Thymus (tissue), 11 donors: ENCODE results near the gene ZNF83. TPM values are rescaled to one million over a fixed set of nuclear protein-coding genes. Genes with fewer than 3 reads are reported as not detected.
"Not testable (repeated sequence)": the region's sequence is repeated elsewhere in the genome, so short reads cannot be mapped to it uniquely, and the experiment has no call there.

Source experiments
- DNase-seq, 9 donors: peaks; one replicate each; pipeline ENCODE4 v3.0.0-alpha.2; 2013; ENCODE audit warnings: low spot score in 9 of 9, low read depth in 6 of 9, missing footprints in 1 of 9
- H3K27ac ChIP-seq, 2 donors: one replicate each; pipeline ENCODE4 v1.5.1; 2013; ENCODE audit warnings: control low read depth in 1 of 2, low read depth in 1 of 2, low read length in 1 of 2, mild to moderate bottlenecking in 1 of 2, moderate library complexity in 1 of 2
- H3K27me3 ChIP-seq, 2 donors: one replicate each; pipeline ENCODE4 v1.5.1; 2013; ENCODE audit warnings: low read length in 1 of 2; ENCODE audit not compliant: control insufficient read depth in 2 of 2, insufficient read depth in 1 of 2
- H3K36me3 ChIP-seq, 2 donors: one replicate each; pipeline ENCODE4 v1.5.1; 2013; ENCODE audit warnings: low read length in 1 of 2, mild to moderate bottlenecking in 1 of 2, moderate library complexity in 1 of 2; ENCODE audit not compliant: control insufficient read depth in 2 of 2, insufficient read depth in 2 of 2
- H3K4me1 ChIP-seq, 2 donors: one replicate each; pipeline ENCODE4 v1.5.1; 2013; ENCODE audit warnings: low read length in 2 of 2; ENCODE audit not compliant: control insufficient read depth in 2 of 2, insufficient read depth in 2 of 2
- H3K4me3 ChIP-seq, 2 donors: one replicate each; pipeline ENCODE4 v1.5.1; 2013; ENCODE audit warnings: low read length in 2 of 2, control low read depth in 1 of 2, mild to moderate bottlenecking in 1 of 2
- H3K9me3 ChIP-seq, 2 donors: one replicate each; pipeline ENCODE4 v1.5.1; 2013; ENCODE audit warnings: low read length in 1 of 2, mild to moderate bottlenecking in 1 of 2; ENCODE audit not compliant: control insufficient read depth in 2 of 2, insufficient read depth in 1 of 2
- WGBS: extraction: QIAGEN DNeasy Blood & Tissue Kit; methylation state at CpG from one replicate; pipeline ENCODE4 v1.1.7; 2013; 5-methylcytosine and 5-hydroxymethylcytosine counted together
- polyA plus RNA-seq: library from polyadenylated mRNA; stranded (reverse); fragments of 200-250 nt; gene quantifications from one replicate; pipeline ENCODE4 v1.2.3, GENCODE V29; 2013
- total RNA-seq: library from RNA; stranded (reverse); fragments of 120-200 nt; gene quantifications from one replicate; pipeline ENCODE4 v1.2.4, GENCODE V29; 2013
- donor health status: healthy.

ZNF83 gene
- total and polyA plus RNA-seq, 2 donors, result 29.6 to 150 TPM

DNA sequence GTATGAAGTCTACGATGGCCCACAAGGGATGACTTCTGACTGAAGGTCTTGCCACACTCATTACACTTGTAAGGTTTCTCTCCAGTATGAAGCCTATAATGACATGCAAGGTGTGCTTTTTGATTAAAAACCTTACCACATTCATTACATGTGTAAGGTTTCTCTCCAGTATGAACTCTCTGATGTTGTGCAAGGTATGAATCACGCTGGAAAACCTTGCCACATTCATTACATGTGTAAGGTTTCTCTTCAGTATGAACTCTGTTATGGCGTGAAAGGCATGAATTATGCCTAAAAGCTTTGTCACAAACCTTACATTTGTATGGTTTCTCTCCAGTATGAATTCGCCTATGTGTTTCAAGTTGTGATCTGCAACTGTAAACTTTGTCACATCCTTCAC, 15.0 kb upstream of the ZNF83 start:
- 99% methylated on average over 4 of the region's 4 CpGs for WGBS
- H3K27ac ChIP-seq, result no peak overlapping the region
- peaks cover 1 to 5% of the 10 kb centered on the region in 2 donors for H3K9me3 ChIP-seq
- DNase-seq, result no peak
- no peak overlapping the region for H3K4me3 ChIP-seq
- peaks cover 33 to 51% of the 10 kb centered on the region in 2 donors for H3K36me3 ChIP-seq
- H3K27me3 ChIP-seq, result no peaks in the 10 kb centered on the region
- H3K4me1 ChIP-seq, result no peaks in the 10 kb centered on the region

DNA sequence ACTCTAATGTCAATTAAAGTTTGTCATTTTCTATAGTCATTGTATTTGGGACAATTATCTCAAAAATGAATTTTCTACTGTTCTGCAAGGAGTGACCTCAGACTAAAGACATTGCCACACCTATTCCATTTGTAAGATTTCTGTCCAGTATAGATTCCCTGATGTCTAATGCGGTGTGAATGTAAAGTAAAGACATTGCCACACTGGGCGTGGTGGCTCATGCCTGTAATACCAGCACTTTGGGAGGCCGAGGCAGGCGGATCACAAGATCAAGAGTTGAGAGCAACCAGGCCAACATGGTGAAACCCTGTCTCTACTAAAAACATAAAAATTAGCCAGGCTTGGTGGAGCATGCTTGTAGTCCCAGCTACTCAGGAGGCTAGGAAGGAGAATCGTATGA, 13.8 kb upstream of the ZNF83 start:
- H3K4me1 ChIP-seq, result no peaks in the 10 kb centered on the region
- H3K36me3 ChIP-seq, result peaks cover 31 to 48% of the 10 kb centered on the region in 2 donors
- no peak overlapping the region for H3K27ac ChIP-seq
- DNase-seq, result no peak
- H3K9me3 ChIP-seq, result peaks cover 1 to 5% of the 10 kb centered on the region in 2 donors
- H3K4me3 ChIP-seq, result no peak overlapping the region
- no peaks in the 10 kb centered on the region for H3K27me3 ChIP-seq
- over 99% methylated on average over 5 of the region's 5 CpGs for WGBS

DNA sequence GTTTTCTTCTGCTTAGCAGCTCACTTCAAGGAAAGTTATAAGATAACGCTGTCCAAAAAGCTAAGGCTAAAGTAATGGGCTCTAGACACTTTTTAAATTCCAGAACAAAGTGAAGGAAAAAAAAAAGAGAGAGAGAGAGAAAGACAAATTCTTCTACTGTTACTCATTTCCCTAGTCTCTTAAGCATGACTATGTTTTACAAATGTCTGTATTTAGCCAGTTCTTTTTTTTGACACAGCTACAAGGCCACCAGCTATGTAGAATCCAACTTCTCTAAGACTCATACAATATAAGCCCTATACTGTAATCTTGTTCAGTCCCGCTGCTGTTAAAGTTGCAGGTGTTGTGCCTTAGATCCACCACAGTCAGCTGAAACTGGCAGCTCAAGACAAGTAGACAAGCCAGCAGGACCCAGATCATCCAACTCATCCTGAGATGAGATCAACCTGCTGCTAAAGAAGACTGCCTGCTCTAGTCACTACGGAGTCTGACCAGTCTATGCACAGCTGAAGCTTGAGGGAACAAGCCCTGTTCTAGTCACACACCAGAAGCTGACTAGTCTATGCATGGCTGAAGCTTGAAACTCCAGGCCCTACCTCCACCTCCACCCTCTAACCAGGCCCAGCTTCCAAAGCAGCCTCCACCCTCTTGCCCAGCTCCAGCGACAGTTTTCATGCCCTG, 10.3 kb upstream of the ZNF83 start:
- peaks cover 1 to 5% of the 10 kb centered on the region in 2 donors for H3K9me3 ChIP-seq
- no peak overlapping the region for H3K27ac ChIP-seq
- H3K27me3 ChIP-seq, result no peaks in the 10 kb centered on the region
- peaks cover 11 to 30% of the 10 kb centered on the region in 2 donors for H3K36me3 ChIP-seq
- 83% methylated on average over 4 of the region's 4 CpGs for WGBS
- H3K4me1 ChIP-seq, result no peaks in the 10 kb centered on the region
- H3K4me3 ChIP-seq, result no peak overlapping the region
- no peak for DNase-seq

DNA sequence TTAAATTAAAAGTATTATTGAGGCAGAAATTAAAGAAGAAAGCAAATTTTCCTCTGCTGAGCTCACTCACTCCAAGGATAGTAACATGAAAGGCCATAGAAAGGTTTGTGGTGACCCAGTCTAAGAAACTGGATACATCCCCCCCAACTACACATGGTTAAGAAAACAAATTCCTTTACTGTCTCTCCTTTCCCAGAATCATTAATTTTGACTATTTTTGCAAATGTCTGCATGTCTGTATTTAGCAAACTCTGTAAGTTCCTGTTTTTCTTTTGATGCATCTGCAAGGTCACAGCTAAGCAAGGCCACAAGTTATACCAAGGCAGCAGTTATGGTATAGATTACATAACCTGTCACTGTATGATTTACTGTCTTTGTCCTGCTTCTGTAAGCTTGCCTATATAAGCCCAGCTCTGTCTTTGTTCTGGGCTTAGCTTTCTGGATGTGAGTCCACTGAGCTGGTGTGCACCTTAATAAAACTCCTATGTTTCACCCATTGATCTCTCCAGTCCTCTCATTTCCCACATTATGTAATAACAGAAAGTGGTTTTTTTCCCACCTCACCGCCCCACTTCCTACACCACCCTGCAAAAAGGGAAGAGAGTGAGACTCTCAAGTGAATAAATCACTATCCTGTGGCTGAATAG, 8.5 kb upstream of the ZNF83 start:
- H3K9me3 ChIP-seq, result peaks cover 0 to 5% of the 10 kb centered on the region in 2 donors
- H3K27me3 ChIP-seq, result no peaks in the 10 kb centered on the region
- 98% methylated on average over 1 of the region's 1 CpG for WGBS
- H3K36me3 ChIP-seq, result peaks cover 0 to 18% of the 10 kb centered on the region in 2 donors
- DNase-seq, result no peak
- no peak overlapping the region for H3K27ac ChIP-seq
- H3K4me3 ChIP-seq, result no peak overlapping the region
- H3K4me1 ChIP-seq, result no peaks in the 10 kb centered on the region

DNA sequence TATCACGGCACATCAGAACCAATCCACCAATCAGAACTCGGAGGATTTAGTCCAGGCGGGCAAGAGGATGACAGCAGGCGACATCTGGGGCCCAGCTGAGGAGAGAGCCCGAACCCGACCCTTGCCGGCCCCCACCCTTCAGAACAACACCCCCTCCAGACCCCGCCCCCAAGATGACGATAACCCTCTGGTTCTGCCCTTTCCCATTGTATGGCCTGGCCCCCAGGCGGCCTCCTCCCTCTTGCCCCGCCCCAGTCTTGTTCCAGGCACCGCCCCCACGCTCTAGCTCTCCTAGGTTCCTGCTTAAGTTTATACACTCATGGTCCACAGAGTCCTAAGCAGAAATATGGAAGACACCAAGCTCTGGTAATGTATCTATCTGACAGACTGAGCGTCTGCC, 2.8 kb upstream of the ZNF83 start:
- Histone ChIP-seq H3K27ac (no peak overlapping the region), H3K36me3 (peaks cover 0 to 6% of the 10 kb centered on the region in 2 donors), H3K9me3 (peaks cover 1 to 9% of the 10 kb centered on the region in 2 donors), H3K27me3 (no peaks in the 10 kb centered on the region), H3K4me3 (no peak overlapping the region), H3K4me1 (peaks cover 6 to 7% of the 10 kb centered on the region in 2 donors)
- no peak for DNase-seq
- 89% methylated on average over 14 of the region's 14 CpGs for WGBS

DNA sequence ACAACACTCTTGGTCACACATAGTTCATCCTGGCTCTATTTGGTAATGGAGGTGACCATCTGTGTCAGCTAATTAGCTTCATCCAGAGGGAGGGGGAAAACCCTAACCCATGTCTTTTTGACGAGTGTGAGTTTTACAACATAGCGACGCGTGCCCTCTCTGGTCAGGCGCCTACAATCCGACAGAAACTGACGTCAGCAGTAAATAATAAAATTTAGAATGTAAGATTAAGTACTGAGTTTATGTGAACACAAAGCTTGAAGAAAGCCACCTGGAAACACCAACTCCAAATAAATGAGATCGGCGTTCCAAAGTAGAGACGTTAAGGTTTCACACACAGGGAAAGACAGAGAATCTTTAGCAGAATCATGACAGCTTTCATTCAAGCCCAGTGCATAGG, 1.8 kb upstream of the ZNF83 start:
- no peak overlapping the region for H3K4me3 ChIP-seq
- H3K9me3 ChIP-seq, result peaks cover 1 to 9% of the 10 kb centered on the region in 2 donors
- WGBS, result 97% methylated on average over 10 of the region's 10 CpGs
- no peak for DNase-seq
- no peak overlapping the region for H3K27ac ChIP-seq
- H3K36me3 ChIP-seq, result peaks cover 0 to 6% of the 10 kb centered on the region in 2 donors
- peaks cover 6 to 7% of the 10 kb centered on the region in 2 donors for H3K4me1 ChIP-seq
- no peaks in the 10 kb centered on the region for H3K27me3 ChIP-seq

DNA sequence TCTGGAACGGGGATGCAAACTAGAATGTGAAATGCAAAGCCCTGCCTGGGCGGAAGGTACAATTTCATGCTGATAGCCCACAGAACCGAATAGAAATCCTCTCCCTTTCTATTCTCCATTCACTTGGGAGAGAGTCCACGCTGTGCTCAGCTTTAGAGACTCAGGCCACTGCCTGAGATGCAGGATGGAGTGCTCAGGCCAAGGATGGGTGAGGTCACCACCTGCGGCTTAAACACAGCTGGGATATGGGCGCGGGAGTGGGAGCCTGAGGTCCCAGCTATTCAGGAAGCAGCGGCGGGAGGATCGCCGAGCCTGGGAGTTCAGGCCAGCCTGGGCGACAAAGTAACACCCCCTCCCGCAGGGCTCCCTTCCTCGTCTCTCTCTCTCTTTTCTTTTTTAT, 446 bp upstream of the ZNF83 start:
- 22% methylated on average over 14 of the region's 14 CpGs for WGBS
- Histone ChIP-seq H3K27ac (no peak overlapping the region), H3K9me3 (peaks cover 1 to 9% of the 10 kb centered on the region in 2 donors), H3K4me1 (peaks cover 6 to 7% of the 10 kb centered on the region in 2 donors), H3K4me3 (peak overlapping the region; percentile 84 to 86), H3K27me3 (no peaks in the 10 kb centered on the region), H3K36me3 (no peaks in the 10 kb centered on the region)
- DNase-seq, result peak in 1 of 9 donors; percentile 6

DNA sequence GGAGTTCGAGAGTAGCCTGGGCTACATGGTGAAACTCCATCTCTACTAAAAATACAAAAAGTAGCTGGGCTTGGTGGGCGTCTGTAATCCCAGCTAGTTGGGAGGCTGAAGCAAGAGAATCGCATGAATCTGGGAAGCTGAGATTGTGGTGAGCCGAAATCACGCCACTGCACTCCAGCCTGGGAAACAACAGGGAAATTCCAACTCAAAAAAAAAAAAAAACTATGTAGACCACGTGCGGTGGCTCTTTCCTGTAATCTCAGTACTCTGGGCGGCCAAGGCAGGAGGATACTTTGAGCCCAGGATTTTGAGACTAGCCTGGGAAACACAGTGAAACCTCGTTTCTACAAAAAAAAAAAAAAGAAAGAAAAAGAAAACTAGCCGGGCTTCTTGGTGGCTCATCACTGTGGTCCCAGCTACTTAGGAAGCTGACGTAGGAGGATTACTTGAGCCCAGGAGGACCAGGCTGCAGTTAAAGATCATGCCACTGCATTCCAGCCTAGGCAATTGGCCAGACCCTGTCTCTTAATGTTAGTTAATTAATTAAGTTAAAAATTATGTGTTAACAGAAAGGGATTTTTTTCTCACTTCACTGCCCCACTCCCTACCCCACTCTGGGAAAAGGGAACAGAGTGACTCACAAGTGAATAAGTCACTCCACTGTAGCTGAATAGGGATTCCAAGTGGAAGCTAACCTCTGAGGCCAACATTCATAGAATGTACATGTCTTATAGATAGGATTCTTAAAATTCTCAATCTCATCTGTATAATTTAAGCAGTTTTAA, 2.2 kb downstream of the ZNF83 start:
- no peak overlapping the region for H3K4me3 ChIP-seq
- no peak for DNase-seq
- peaks cover under 1 to 8% of the 10 kb centered on the region in 2 donors for H3K9me3 ChIP-seq
- WGBS, result 98% methylated on average over 11 of the region's 11 CpGs
- no peaks in the 10 kb centered on the region for H3K27me3 ChIP-seq
- H3K36me3 ChIP-seq, result no peaks in the 10 kb centered on the region
- H3K27ac ChIP-seq, result no peak overlapping the region
- H3K4me1 ChIP-seq, result peaks cover 6 to 7% of the 10 kb centered on the region in 2 donors

DNA sequence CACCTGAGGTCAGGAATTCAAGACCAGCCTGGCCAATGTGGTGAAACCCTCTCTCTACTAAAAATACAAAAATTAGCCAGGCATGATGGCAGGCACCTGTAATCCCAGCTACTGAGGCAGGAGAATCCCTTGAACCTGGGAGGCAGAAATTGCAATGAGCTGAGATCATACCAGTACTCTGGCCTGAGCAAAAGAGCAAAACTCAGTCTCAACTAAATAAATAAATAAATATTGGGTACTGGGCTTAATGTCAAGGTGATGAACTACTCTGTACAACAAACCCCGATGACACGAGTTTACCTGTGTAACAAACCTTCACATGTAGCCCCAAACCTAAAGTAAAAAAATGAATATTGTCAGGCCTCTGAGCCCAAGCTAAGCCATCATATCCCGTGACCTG, 10.7 kb downstream of the ZNF83 start:
- WGBS, result 84% methylated on average over 3 of the region's 3 CpGs
- H3K27ac ChIP-seq, H3K9me3 ChIP-seq, DNase-seq, H3K4me3 ChIP-seq, H3K4me1 ChIP-seq, H3K27me3 ChIP-seq: not testable (repeated sequence)
- H3K36me3 ChIP-seq, result peaks cover 8 to 42% of the 10 kb centered on the region in 2 donors
